ENCODE measurements around the gene TMEM184B. TPM values are rescaled to one million over a fixed set of nuclear protein-coding genes. Genes with fewer than 3 reads are reported as not detected.

TMEM184B gene
- total RNA-seq, 2 donors from 2014 or later = 76.0 to 137 TPM

GRCh38 chr22:38172832-38173640 lies 99.8 kb downstream of the TMEM184B start:
- intact Hi-C loops (cut with DNase I) = loop anchor here (10.0 kb wide), 1 partner anchor 58 kb away; the partner anchor contains the start of gene BAIAP2L2
- DNase-seq (ENCODE audit: low spot score) = peak; percentile 90
- WGBS = 49% methylated on average over 16 of the region's 16 CpGs
- Histone ChIP-seq H3K4me3 (no peak overlapping the region), H3K4me1 (replicated peaks) (peaks cover 9% of the 10 kb centered on the region), H3K36me3 (no peaks in the 10 kb centered on the region), H3K27me3 (replicated peaks; ENCODE audit: insufficient read depth) (no peaks in the 10 kb centered on the region), H3K9me3 (no peaks in the 10 kb centered on the region), H3K27ac (peak overlapping the region; percentile 83 to 87)
- TF ChIP-seq POLR2AphosphoS5 (IDR thresholded peaks at IDR 0.05) (peak; percentile 96), CTCF (IDR thresholded peaks at IDR 0.05) (no peak)

GRCh38 chr22:38171927-38172831 lies 100.6 kb downstream of the TMEM184B start:
- peak overlapping the region; percentile 83 to 87 for H3K27ac ChIP-seq
- no peaks in the 10 kb centered on the region for H3K27me3 ChIP-seq (replicated peaks; ENCODE audit: insufficient read depth)
- TF ChIP-seq POLR2A (IDR thresholded peaks at IDR 0.05) (no peak), CTCF (IDR thresholded peaks at IDR 0.05) (no peak)
- H3K9me3 ChIP-seq = no peaks in the 10 kb centered on the region
- intact Hi-C loops (cut with DNase I) = loop anchor here (10.0 kb wide), 1 partner anchor 57 kb away; the partner anchor contains the start of gene BAIAP2L2
- WGBS = 58% methylated on average over 16 of the region's 16 CpGs
- DNase-seq (ENCODE audit: low spot score) = no peak
- no peaks in the 10 kb centered on the region for H3K36me3 ChIP-seq
- no peak overlapping the region for H3K4me3 ChIP-seq
- H3K4me1 ChIP-seq (replicated peaks) = peaks cover 3% of the 10 kb centered on the region

GRCh38 chr22:38170469-38170868 lies 102.3 kb downstream of the TMEM184B start:
- TF ChIP-seq POLR2AphosphoS5 (IDR thresholded peaks at IDR 0.05) (no peak), POLR2A (IDR thresholded peaks at IDR 0.05) (no peak), CTCF (IDR thresholded peaks at IDR 0.05) (no peak)
- no peaks in the 10 kb centered on the region for H3K36me3 ChIP-seq
- H3K4me3 ChIP-seq = no peak overlapping the region
- no peaks in the 10 kb centered on the region for H3K27me3 ChIP-seq (replicated peaks; ENCODE audit: insufficient read depth)
- intact Hi-C loops (cut with DNase I) = loop anchor here (10.0 kb wide), 1 partner anchor 56 kb away; the partner anchor contains the start of gene BAIAP2L2
- H3K9me3 ChIP-seq = no peaks in the 10 kb centered on the region
- H3K4me1 ChIP-seq (replicated peaks) = no peaks in the 10 kb centered on the region
- no peak overlapping the region for H3K27ac ChIP-seq
- DNase-seq (ENCODE audit: low spot score) = no peak
- WGBS = 96% methylated on average over 5 of the region's 5 CpGs

Small RNA genes lying within 50 kb of the gene (small RNA-seq; reads per million reads assigned to genes)
- 0 reads per million in 2 donors for gene RF00017
- 0 reads per million in 2 donors for gene RN7SL704P

Other genes starting within 250 kb of the TMEM184B start
- gene PICK1, start 215.6 kb downstream of the TMEM184B start, total RNA-seq = 100 to 1,000 TPM in 1 of 2 donors, 10 to 100 TPM in 1; 90.0 to 114 TPM
- under 1 TPM; 0.28 to 0.59 TPM for gene SLC16A8, start 188.8 kb downstream of the TMEM184B start, total RNA-seq
- gene BAIAP2L2, start 162.3 kb downstream of the TMEM184B start, total RNA-seq = 1 to 10 TPM in 1 of 2 donors, under 1 TPM in 1; 0.14 to 5.5 TPM
- gene PLA2G6, start 91.2 kb downstream of the TMEM184B start, total RNA-seq = 100 to 1,000 TPM in 1 of 2 donors, 10 to 100 TPM in 1; 61.5 to 138 TPM
- gene MAFF, start 71.0 kb downstream of the TMEM184B start, total RNA-seq = 10 to 100 TPM; 23.6 to 26.0 TPM
- 100 to 1,000 TPM in 1 of 2 donors, 10 to 100 TPM in 1; 82.8 to 190 TPM for gene CSNK1E, start 44.4 kb upstream of the TMEM184B start, total RNA-seq
- 1 to 10 TPM in 1 of 2 donors, not detected in 1; 3.2 TPM for gene KCNJ4, start 182.2 kb upstream of the TMEM184B start, total RNA-seq
- 10 to 100 TPM; 13.8 to 25.4 TPM for gene KDELR3, start 195.1 kb upstream of the TMEM184B start, total RNA-seq
- gene DDX17, start 233.3 kb upstream of the TMEM184B start, total RNA-seq = 100 to 1,000 TPM; 374 to 600 TPM

Data from prostate gland (tissue), 2 donors.